Astrocyte of the spinal cord (primary cell): ENCODE data around the gene FAM124B.

ENCODE experiments used
- DNase-seq: peaks from one replicate; pipeline ENCODE4 v3.0.0; 2011; ENCODE audit warnings: low read depth, low spot score
- H3K4me3 ChIP-seq: 2 replicates; pipeline ENCODE4 v1.5.1; 2011; ENCODE audit warnings: low read depth, mild to moderate bottlenecking, low read length, moderate library complexity
- CTCF ChIP-seq: IDR thresholded peaks from 2 replicates; pipeline ENCODE4 v1.5.1; 2012; ENCODE audit warnings: low read depth, mild to moderate bottlenecking, low read length, inconsistent platforms
- in situ Hi-C: cut with HindIII; loops from 2 replicates; pipeline ENCODE4 v1.10.0; 2017; ENCODE audit warnings: low sequenced_read_pairs

The FAM124B gene

GRCh38 chr2:224401641-224402342 lies at the start of gene FAM124B:
Gene FAM124B, minus strand, starts transcription at chr2:224402107. Its CDS starts 339 bp downstream, at chr2:224401768.
- DNase-seq = peak; percentile 72
- H3K4me3 ChIP-seq = no peak within 1 kb of the TSS
- in situ Hi-C loops = no loop called here
- no peak for TF ChIP-seq CTCF

GRCh38 chr2:224449212-224450147 lies 47.6 kb upstream of the FAM124B start:
- TF ChIP-seq CTCF = peak; percentile 72
- no peak for DNase-seq
- no peak overlapping the region for H3K4me3 ChIP-seq
- in situ Hi-C loops = no loop called here

GRCh38 chr2:224448236-224448635 lies 46.3 kb upstream of the FAM124B start:
- no peak for TF ChIP-seq CTCF
- in situ Hi-C loops = no loop called here
- H3K4me3 ChIP-seq = no peak overlapping the region
- DNase-seq = no peak

GRCh38 chr2:224444783-224445182 lies 42.9 kb upstream of the FAM124B start:
- TF ChIP-seq CTCF = no peak
- in situ Hi-C loops = no loop called here

GRCh38 chr2:224444021-224444420 lies 42.1 kb upstream of the FAM124B start:
- H3K4me3 ChIP-seq = no peak overlapping the region
- DNase-seq = no peak
- TF ChIP-seq CTCF = no peak
- in situ Hi-C loops = no loop called here

More at GRCh38 chr2:224444783-224445182, 42.9 kb upstream of the FAM124B start:
- H3K4me3 ChIP-seq = no peak overlapping the region
- DNase-seq = no peak

- peak overlapping the region; percentile 38 for H3K4me3 ChIP-seq
- peak; percentile 22 for DNase-seq
- no peak for TF ChIP-seq CTCF
- in situ Hi-C loops = no loop called here
Observed at GRCh38 chr2:224442071-224442967, 40.4 kb upstream of the FAM124B start.
